GM12892 (cell line): ENCODE results near the gene AUNIP.

Experiments
- POLR2A ChIP-seq: IDR thresholded peaks from 2 replicates; pipeline ENCODE4 v1.6.1; 2011; ENCODE audit warnings: low read depth, low read length, control low read depth
- POLR2AphosphoS5 ChIP-seq: IDR thresholded peaks from 2 replicates; pipeline ENCODE4 v1.6.1; 2011; ENCODE audit warnings: low read depth, low read length, control low read depth

GRCh38 chr1:25807480-25808390 lies 51.5 kb downstream of the AUNIP start:
- TF ChIP-seq POLR2A (no peak), POLR2AphosphoS5 (no peak)
